GM12892 (cell line): ENCODE results near the gene RGS10.
"Not testable (repeated sequence)": the region's sequence is repeated elsewhere in the genome, so short reads cannot be mapped to it uniquely, and the experiment has no call there.

Experiments used
- POLR2A ChIP-seq: IDR thresholded peaks from 2 replicates; pipeline ENCODE4 v1.6.1; 2011; ENCODE audit warnings: low read depth, low read length, control low read depth
- POLR2AphosphoS5 ChIP-seq: IDR thresholded peaks from 2 replicates; pipeline ENCODE4 v1.6.1; 2011; ENCODE audit warnings: low read depth, low read length, control low read depth
- TAF1 ChIP-seq: IDR thresholded peaks from 2 replicates; pipeline ENCODE4 v1.6.1; 2011; ENCODE audit warnings: low read depth, mild to moderate bottlenecking, control low read depth, low read length, borderline replicate concordance

DNA sequence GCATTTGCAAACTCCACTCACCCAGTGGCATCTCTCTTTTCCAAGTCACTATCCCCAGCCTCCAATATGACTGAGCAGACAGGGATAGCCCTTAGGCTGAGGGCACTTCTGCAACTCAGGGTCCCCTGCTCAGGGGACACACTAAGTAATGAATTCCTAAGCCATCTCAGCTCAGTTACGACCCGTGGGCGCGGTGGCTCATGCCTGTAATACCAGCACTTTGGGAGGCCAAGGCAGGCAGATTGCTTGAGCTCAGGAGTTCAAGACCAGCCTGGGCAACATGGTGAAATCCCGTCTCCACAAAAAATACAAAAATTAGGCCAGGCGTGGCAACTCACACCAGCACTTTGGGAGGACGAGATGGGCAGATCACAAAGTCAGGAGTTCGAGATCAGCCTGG, 10.3 kb downstream of the RGS10 start:
- TF ChIP-seq POLR2A, POLR2AphosphoS5, TAF1: not testable (repeated sequence)
